HCT116 (cell line): ENCODE results near the gene L1CAM. TPM values are rescaled to one million over a fixed set of nuclear protein-coding genes. Genes with fewer than 3 reads are reported as not detected.

Experiments
- ATAC-seq: fragments of 200-7000 bp; cut with Tn5 transposase; 2 replicates; pipeline ENCODE4 v1.9.1; 2020; ENCODE audit warnings: mild to moderate bottlenecking, moderate library complexity
- BruUV-seq: library from RNA; stranded (reverse); fragments of 400-500 nt; replicated peaks from 2 replicates; lab custom pipeline; 2021; lab: Mats Ljungman, UMichigan
- CTCF ChIA-PET: fragments of 300-600 bp; sonication (Branson Sonifier 250); formaldehyde crosslinking; loops from one replicate; lab custom pipeline; 2021; ENCODE audit warnings: antibody characterized with exemption; lab: Charles Lee
- POLR2A ChIA-PET: fragments of 300-600, 350-600 bp; sonication (Branson Sonifier 250); formaldehyde crosslinking; loops from one replicate; lab custom pipeline; 2021; ENCODE audit warnings: antibody characterized with exemption; lab: Charles Lee
- RAD21 ChIA-PET, 2 experiments: fragments of 300-600 bp; sonication (Branson Sonifier 250); formaldehyde crosslinking; loops; one replicate each; lab custom pipeline; 2023; ENCODE audit warnings: low total read pairs in 2 of 2; ENCODE audit not compliant: uncharacterized antibody in 2 of 2, unreplicated experiment in 2 of 2, low non-redundant PET in 1 of 2; lab: Charles Lee
- DNase-seq: peaks from one replicate; pipeline ENCODE4 v3.0.0-alpha.2; 2010; ENCODE audit warnings: low read depth, low spot score
- H2AFZ ChIP-seq: fragments of 200-600 bp; shearing (Covaris generic), sonication (generic); 2 replicates; pipeline ENCODE4 v1.6.1; 2017; ENCODE audit warnings: low read depth, mixed run types, mixed read lengths, antibody characterized with exemption, low read length; ENCODE audit not compliant: poor library complexity, severe bottlenecking
- H3K27ac ChIP-seq: 2 replicates; pipeline ENCODE4 v1.5.1; 2012; ENCODE audit warnings: low read depth, low read length
- H3K27me3 ChIP-seq: fragments of 200-600 bp; sonication (generic); 2 replicates; pipeline ENCODE4 v1.6.1; 2016; ENCODE audit warnings: mixed run types, low read length, mixed read lengths; ENCODE audit not compliant: insufficient read depth
- H3K36me3 ChIP-seq, 2 experiments: fragments of 200-500 bp in 1 of 2; fragments of 200-600 bp in 1 of 2; sonication (Bioruptor generic) in 1 of 2; sonication (generic) in 1 of 2; 2 replicates each; pipeline versions ENCODE4 v1.5.1 to v1.6.1; 2014 to 2016; ENCODE audit warnings: low read length in 2 of 2, inconsistent platforms in 1 of 2, mixed read lengths in 1 of 2, mixed run types in 1 of 2; ENCODE audit not compliant: insufficient read depth in 2 of 2, control insufficient read depth in 1 of 2
- H3K4me1 ChIP-seq, 2 experiments: fragments of 200-600 bp in 1 of 2; sonication (generic) in 1 of 2; 2 replicates each; pipeline versions ENCODE4 v1.5.1 to v1.6.1; 2012 to 2017; ENCODE audit warnings: low read length in 2 of 2, inconsistent platforms in 1 of 2, mild to moderate bottlenecking in 1 of 2, mixed read lengths in 1 of 2, mixed run types in 1 of 2, moderate library complexity in 1 of 2; ENCODE audit not compliant: insufficient read depth in 2 of 2, control insufficient read depth in 1 of 2
- H3K4me2 ChIP-seq: fragments of 200-600 bp; sonication (generic); 2 replicates; pipeline ENCODE4 v1.6.1; 2017; ENCODE audit warnings: mixed run types, low read length, mixed read lengths
- H3K4me3 ChIP-seq, 2 experiments: fragments of 200-600 bp in 1 of 2; sonication (generic) in 1 of 2; replicated peaks in 1 of 2; 2 replicates each; pipeline ENCODE4 v1.5.1; 2011 to 2016; ENCODE audit warnings: low read length in 2 of 2, control low read depth in 1 of 2, low read depth in 1 of 2, mild to moderate bottlenecking in 1 of 2, mixed read lengths in 1 of 2, mixed run types in 1 of 2
- H3K79me2 ChIP-seq: fragments of 200-600 bp; sonication (generic); 2 replicates; pipeline ENCODE4 v1.6.1; 2017; ENCODE audit warnings: mild to moderate bottlenecking, mixed run types, low read length, moderate library complexity, mixed read lengths; ENCODE audit not compliant: insufficient read depth
- H3K9ac ChIP-seq: fragments of 200-600 bp; sonication (generic); 2 replicates; pipeline ENCODE4 v1.6.1; 2016; ENCODE audit warnings: low read length, mixed read lengths
- H3K9me2 ChIP-seq: fragments of 200-600 bp; sonication (generic), shearing (Covaris generic); 2 replicates; pipeline ENCODE4 v1.6.1; 2017; ENCODE audit warnings: mixed run types, mild to moderate bottlenecking, moderate library complexity; ENCODE audit not compliant: insufficient read depth
- H3K9me3 ChIP-seq, 2 experiments: fragments of 200-500 bp in 1 of 2; fragments of 200-600 bp in 1 of 2; sonication (Bioruptor generic) in 1 of 2; sonication (generic) in 1 of 2; 2 replicates each; pipeline ENCODE4 v1.6.1; 2014 to 2017; ENCODE audit warnings: low read length in 2 of 2, mixed read lengths in 2 of 2, inconsistent platforms in 1 of 2, low read depth in 1 of 2, mild to moderate bottlenecking in 1 of 2, mixed run types in 1 of 2, moderate library complexity in 1 of 2; ENCODE audit not compliant: control insufficient read depth in 1 of 2, insufficient read depth in 1 of 2
- H4K20me1 ChIP-seq: fragments of 200-600 bp; sonication (generic), shearing (Covaris generic); 2 replicates; pipeline ENCODE4 v1.6.1; 2017; ENCODE audit warnings: mixed run types, mild to moderate bottlenecking, moderate library complexity; ENCODE audit not compliant: insufficient read depth
- ATF3 ChIP-seq: IDR thresholded peaks from 2 replicates; pipeline ENCODE4 v1.6.1; 2012
- CTCF ChIP-seq, 3 experiments: fragments of 200-600 bp in 1 of 3; sonication (generic) in 1 of 3; IDR thresholded peaks in 2 of 3; conservative IDR thresholded peaks in 1 of 3; 2 replicates each; pipeline ENCODE4 v1.5.1; 2012 to 2017; ENCODE audit warnings: low read depth in 2 of 3, low read length in 2 of 3, antibody characterized with exemption in 1 of 3, borderline replicate concordance in 1 of 3, control low read depth in 1 of 3, mild to moderate bottlenecking in 1 of 3, mixed read lengths in 1 of 3, mixed run types in 1 of 3, moderate library complexity in 1 of 3; ENCODE audit not compliant: insufficient read depth in 1 of 3
- EZH2 ChIP-seq: fragments of 200-600 bp; sonication (generic); IDR thresholded peaks from 2 replicates; pipeline ENCODE4 v1.6.1; 2017; ENCODE audit warnings: antibody characterized with exemption, mixed run types
- MAX ChIP-seq: IDR thresholded peaks from 2 replicates; pipeline ENCODE4 v1.6.1; 2012
- SRF ChIP-seq: IDR thresholded peaks from 2 replicates; pipeline ENCODE4 v1.6.1; 2012; ENCODE audit warnings: low read depth
- intact Hi-C: fragments of 100-400 bp; cut with micrococcal nuclease; formaldehyde crosslinking; loops from 2 replicates; pipeline ENCODE4 v1.10.0; 2022
- total RNA-seq: library from RNA; stranded (reverse); gene quantifications from one replicate; pipeline ENCODE4 v1.2.1, GENCODE V29; 2021; ENCODE audit not compliant: unreplicated experiment

Gene L1CAM
- total RNA-seq, 1 experiment from 2014 or later = 14.8 TPM

- ATAC-seq = no peak
- Histone ChIP-seq H4K20me1 (no peaks in the 10 kb centered on the region), H3K9ac (no peak overlapping the region), H3K27ac (no peak overlapping the region), H3K4me3 (no peak overlapping the region), H3K9me2 (no peaks in the 10 kb centered on the region), H3K4me2 (no peak overlapping the region), H3K4me1 (peaks cover 0 to 13% of the 10 kb centered on the region in 2 experiments; a peak in 2 of 4 replicates), H2AFZ (no peak overlapping the region), H3K36me3 (no peaks in the 10 kb centered on the region), H3K79me2 (no peaks in the 10 kb centered on the region), H3K27me3 (no peaks in the 10 kb centered on the region), H3K9me3 (no peaks in the 10 kb centered on the region)
- TF ChIP-seq SRF = no peak
- no peak for TF ChIP-seq ATF3
- no peak for TF ChIP-seq EZH2
- TF ChIP-seq MAX = no peak
- TF ChIP-seq CTCF (IDR thresholded peaks at IDR 0.05 in 2 of 3, conservative IDR thresholded peaks at IDR 0.05 in 1 of 3; ENCODE audit: borderline replicate concordance in 1 of 3, insufficient read depth in 1 of 3, low read depth in 2 of 3, low read length in 2 of 3) = no peak
- intact Hi-C loops = no loop called here
- ChIA-PET RAD21 (no interaction called here), CTCF (no interaction called here), POLR2A (no interaction called here)
- BruUV-seq = no TSS peak
- no peak for DNase-seq
Observed at GRCh38 chrX:153831429-153832150, 54.4 kb downstream of the L1CAM start.
